H9 (cell line): Measurements from ENCODE around the gene BPIFA1. TPM values are rescaled to one million over a fixed set of nuclear protein-coding genes. Genes with fewer than 3 reads are reported as not detected.

Experiments
- DNase-seq: peaks from one replicate; pipeline ENCODE4 v3.0.0-alpha.2; 2017
- H2AFZ ChIP-seq: one replicate; pipeline ENCODE4 v1.6.1; 2013; ENCODE audit warnings: mild to moderate bottlenecking, low read length, control low read depth, moderate library complexity
- H2AK5ac ChIP-seq: 2 replicates; pipeline ENCODE4 v1.6.1; 2013; ENCODE audit warnings: low read length, control low read depth, mixed read lengths; ENCODE audit not compliant: insufficient read length
- H2BK120ac ChIP-seq: one replicate; pipeline ENCODE4 v1.6.1; 2013; ENCODE audit warnings: low read depth, mild to moderate bottlenecking, low read length, control low read depth, inconsistent platforms; ENCODE audit not compliant: poor library complexity, severe bottlenecking
- H2BK12ac ChIP-seq: 2 replicates; pipeline ENCODE4 v1.6.1; 2013; ENCODE audit warnings: low read length, control low read depth, mixed read lengths, low read depth; ENCODE audit not compliant: insufficient read length
- H2BK15ac ChIP-seq: 2 replicates; pipeline ENCODE4 v1.6.1; 2013; ENCODE audit warnings: low read depth, low read length, control low read depth
- H2BK20ac ChIP-seq: one replicate; pipeline ENCODE4 v1.6.1; 2013; ENCODE audit warnings: low read depth, mild to moderate bottlenecking, low read length, control low read depth, inconsistent platforms; ENCODE audit not compliant: poor library complexity, severe bottlenecking
- H2BK5ac ChIP-seq: 2 replicates; pipeline ENCODE4 v1.6.1; 2013; ENCODE audit warnings: low read length, control low read depth, mixed read lengths; ENCODE audit not compliant: insufficient read length
- H3K14ac ChIP-seq: 2 replicates; pipeline ENCODE4 v1.6.1; 2013; ENCODE audit warnings: low read length, control low read depth; ENCODE audit not compliant: insufficient read depth
- H3K18ac ChIP-seq: 2 replicates; pipeline ENCODE4 v1.6.1; 2013; ENCODE audit warnings: low read depth, mild to moderate bottlenecking, mixed read lengths, low read length, control low read depth; ENCODE audit not compliant: insufficient read length
- H3K23ac ChIP-seq: 2 replicates; pipeline ENCODE4 v1.6.1; 2013; ENCODE audit warnings: low read length, control low read depth, mixed read lengths, low read depth; ENCODE audit not compliant: insufficient read length
- H3K23me2 ChIP-seq: 2 replicates; pipeline ENCODE4 v1.6.1; 2013; ENCODE audit warnings: low read depth, mild to moderate bottlenecking, mixed read lengths, low read length, control low read depth; ENCODE audit not compliant: insufficient read length, poor library complexity, severe bottlenecking
- H3K27ac ChIP-seq: 2 replicates; pipeline ENCODE4 v1.5.1; 2013; ENCODE audit warnings: low read length, control low read depth, mixed read lengths, low read depth; ENCODE audit not compliant: insufficient read length
- H3K27me3 ChIP-seq: 2 replicates; pipeline ENCODE4 v1.6.1; 2013; ENCODE audit warnings: low read length, control low read depth, inconsistent platforms; ENCODE audit not compliant: insufficient read depth
- H3K4ac ChIP-seq: 2 replicates; pipeline ENCODE4 v1.6.1; 2013; ENCODE audit warnings: low read depth, mild to moderate bottlenecking, control low read depth, inconsistent platforms, low read length, moderate library complexity
- H3K4me1 ChIP-seq: 2 replicates; pipeline ENCODE4 v1.6.1; 2013; ENCODE audit warnings: low read length, control low read depth, inconsistent platforms; ENCODE audit not compliant: insufficient read depth
- H3K4me2 ChIP-seq: 2 replicates; pipeline ENCODE4 v1.6.1; 2013; ENCODE audit warnings: low read length, control low read depth, mixed read lengths; ENCODE audit not compliant: insufficient read length, insufficient read depth
- H3K56ac ChIP-seq: 2 replicates; pipeline ENCODE4 v1.6.1; 2013; ENCODE audit warnings: low read depth, mild to moderate bottlenecking, mixed read lengths, low read length, control low read depth; ENCODE audit not compliant: insufficient read length
- H3K79me1 ChIP-seq: 2 replicates; pipeline ENCODE4 v1.6.1; 2013; ENCODE audit warnings: low read depth, mild to moderate bottlenecking, moderate library complexity, low read length, control low read depth, inconsistent platforms; ENCODE audit not compliant: insufficient read depth, poor library complexity, severe bottlenecking
- H3K79me2 ChIP-seq: 2 replicates; pipeline ENCODE4 v1.6.1; 2013; ENCODE audit warnings: low read length, control low read depth, inconsistent platforms; ENCODE audit not compliant: insufficient read depth
- H3K9ac ChIP-seq: 2 replicates; pipeline ENCODE4 v1.6.1; 2013; ENCODE audit warnings: low read length, control low read depth, mixed read lengths; ENCODE audit not compliant: insufficient read length; ENCODE audit errors: extremely low read depth
- H3K9me3 ChIP-seq: one replicate; pipeline ENCODE4 v1.6.1; 2013; ENCODE audit warnings: low read depth, low read length, inconsistent platforms; ENCODE audit not compliant: control insufficient read depth
- H3T11ph ChIP-seq: one replicate; pipeline ENCODE4 v1.6.1; 2013; ENCODE audit warnings: mild to moderate bottlenecking, low read length, control low read depth, inconsistent platforms
- H4K20me1 ChIP-seq: one replicate; pipeline ENCODE4 v1.6.1; 2013; ENCODE audit not compliant: control insufficient read depth, insufficient read length, insufficient read depth
- H4K5ac ChIP-seq: 2 replicates; pipeline ENCODE4 v1.6.1; 2013; ENCODE audit warnings: low read depth, mild to moderate bottlenecking, mixed read lengths, low read length, control low read depth; ENCODE audit not compliant: insufficient read length
- H4K8ac ChIP-seq: replicated peaks from 2 replicates; pipeline ENCODE4 v1.6.1; 2013; ENCODE audit warnings: low read length, control low read depth, mixed read lengths, low read depth; ENCODE audit not compliant: insufficient read length
- H4K91ac ChIP-seq: 2 replicates; pipeline ENCODE4 v1.6.1; 2013; ENCODE audit warnings: low read depth, mild to moderate bottlenecking, moderate library complexity, mixed read lengths, low read length, control low read depth; ENCODE audit not compliant: insufficient read length
- H3K27ac Mint-ChIP-seq, 3 experiments: 2 replicates in 2 of 3; 3 replicates in 1 of 3; pipeline ENCODE4 v1.8.0; 2020 to 2021; ENCODE audit warnings: mixed read lengths in 3 of 3, mild to moderate bottlenecking in 1 of 3, moderate library complexity in 1 of 3
- H3K27me3 Mint-ChIP-seq: 2 replicates; pipeline ENCODE4 v1.8.0; 2021; ENCODE audit warnings: low read depth, mild to moderate bottlenecking, moderate library complexity, mixed read lengths
- H3K36me3 Mint-ChIP-seq, 3 experiments: 2 replicates in 2 of 3; 3 replicates in 1 of 3; pipeline ENCODE4 v1.8.0; 2020 to 2021; ENCODE audit warnings: low read depth in 3 of 3, mixed read lengths in 3 of 3; ENCODE audit not compliant: insufficient read depth in 1 of 3
- H3K4me1 Mint-ChIP-seq, 2 experiments: 2 replicates each; pipeline ENCODE4 v1.8.0; 2020; ENCODE audit warnings: mixed read lengths in 2 of 2
- H3K4me3 Mint-ChIP-seq, 2 experiments: 2 replicates in 1 of 2; 3 replicates in 1 of 2; pipeline ENCODE4 v1.8.0; 2020 to 2021; ENCODE audit warnings: mild to moderate bottlenecking in 2 of 2, mixed read lengths in 2 of 2, moderate library complexity in 1 of 2
- H3K9me3 Mint-ChIP-seq, 2 experiments: 2 replicates in 1 of 2; 3 replicates in 1 of 2; pipeline ENCODE4 v1.8.0; 2020; ENCODE audit warnings: mild to moderate bottlenecking in 2 of 2, mixed read lengths in 2 of 2, moderate library complexity in 1 of 2
- CTCF ChIP-seq: fragments of 200-600 bp; sonication (generic); conservative IDR thresholded peaks from 3 replicates; pipeline ENCODE4 v1.8.0; 2021; ENCODE audit warnings: antibody characterized with exemption, mild to moderate bottlenecking
- WGBS: extraction: QIAGEN DNeasy Blood & Tissue Kit; methylation state at CpG from one replicate; pipeline ENCODE4 v1.1.7; 2013; ENCODE audit warnings: missing lambda C conversion rate, low lambda C conversion rate, mixed read lengths; ENCODE audit not compliant: insufficient read length; ENCODE audit errors: extremely low coverage; 5-methylcytosine and 5-hydroxymethylcytosine counted together
- total RNA-seq: library from RNA; stranded (reverse); gene quantifications from 2 replicates; pipeline ENCODE4 v1.2.1, GENCODE V29; 2021

The BPIFA1 gene
- total RNA-seq, 1 experiment from 2014 or later, result not detected

DNA sequence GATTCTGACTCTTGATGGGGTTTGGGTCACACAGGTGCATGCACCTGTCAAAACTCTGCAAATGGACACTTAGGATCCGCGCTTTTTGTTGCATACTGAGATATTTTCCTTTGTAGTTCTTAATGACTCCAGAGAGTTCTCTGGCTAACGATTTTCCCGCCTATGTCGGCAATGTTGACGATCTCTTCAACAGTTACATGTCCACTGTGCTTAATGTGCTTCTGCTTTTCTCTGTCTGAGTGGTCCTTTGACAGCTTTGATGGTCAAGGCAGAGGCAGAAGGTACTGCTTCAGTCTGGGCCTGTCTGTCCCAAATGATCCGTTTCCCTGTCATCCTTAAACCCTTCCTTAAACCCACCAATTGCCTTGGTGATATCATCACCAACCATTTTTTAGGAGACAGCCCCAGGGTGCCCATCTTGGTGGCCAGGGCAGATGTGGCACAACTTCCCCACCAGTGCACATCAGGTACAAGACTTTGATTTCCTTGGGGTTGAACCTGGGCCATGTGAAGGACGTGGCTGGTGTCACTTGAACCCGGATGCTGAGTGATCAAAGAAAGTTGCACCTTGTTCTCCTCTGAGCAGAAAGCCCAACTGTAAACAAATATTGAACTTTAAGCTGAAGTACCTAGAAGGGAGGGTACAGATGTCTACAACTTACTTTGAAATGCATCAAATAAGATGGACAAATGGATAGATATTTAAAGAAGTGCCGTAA, 36.5 kb downstream of the BPIFA1 start:
- H3K4me3 Mint-ChIP-seq, result no peak overlapping the region
- H3K27ac Mint-ChIP-seq, result no peak overlapping the region; a peak in 1 of 7 replicates

More for the DNA sequence above, 36.5 kb downstream of the BPIFA1 start:
- Histone ChIP-seq H3K14ac (no peak overlapping the region), H3K23ac (no peak overlapping the region), H3K18ac (no peak overlapping the region), H3K56ac (no peak overlapping the region), H3K4me2 (no peak overlapping the region), H3K27me3 (no peaks in the 10 kb centered on the region), H2BK120ac (no peak overlapping the region), H2BK12ac (no peak overlapping the region), H3K79me1 (no peaks in the 10 kb centered on the region), H3K4ac (no peak overlapping the region), H2AFZ (no peak overlapping the region), H3K9ac (no peak overlapping the region), H3K79me2 (no peaks in the 10 kb centered on the region), H4K91ac (no peak overlapping the region), H2BK5ac (no peak overlapping the region), H2BK20ac (no peak overlapping the region), H4K5ac (no peak overlapping the region), H3K4me1 (no peaks in the 10 kb centered on the region), H3K9me3 (no peaks in the 10 kb centered on the region), H2AK5ac (no peak overlapping the region), H3K27ac (no peak overlapping the region), H4K8ac (no peak overlapping the region), H2BK15ac (no peak overlapping the region), H3K23me2 (no peaks in the 10 kb centered on the region), H3T11ph (no peak overlapping the region), H4K20me1 (peaks cover 2% of the 10 kb centered on the region)
- Mint-ChIP-seq H3K9me3 (no peaks in the 10 kb centered on the region), H3K36me3 (no peaks in the 10 kb centered on the region), H3K27me3 (peaks cover 19% of the 10 kb centered on the region), H3K4me1 (peaks cover 9 to 11% of the 10 kb centered on the region in 2 experiments)
- no peak for DNase-seq
- TF ChIP-seq CTCF, result no peak
- no CpG with 5 or more reads among the region's 10 CpGs for WGBS
